C4-2B (cell line): ENCODE data around the gene PDCD1.
"Not testable (repeated sequence)": the region's sequence is repeated elsewhere in the genome, so short reads cannot be mapped to it uniquely, and the experiment has no call there.

Source experiments
- H3K27ac ChIP-seq: fragments of 450-650 bp; 2 replicates; pipeline ENCODE4 v1.5.1; 2017
- CTCF ChIP-seq: fragments of 450-650 bp; conservative IDR thresholded peaks from 2 replicates; pipeline ENCODE4 v1.5.1; 2017; ENCODE audit warnings: mild to moderate bottlenecking
- ZFX ChIP-seq: fragments of 450-650 bp; IDR thresholded peaks from 2 replicates; pipeline ENCODE4 v1.6.1; 2017

Gene PDCD1

GRCh38 chr2:241820625-241821384, 37.9 kb downstream of the PDCD1 start:
- TF ChIP-seq CTCF = no peak
- TF ChIP-seq ZFX = no peak
- no peak overlapping the region for H3K27ac ChIP-seq

- H3K27ac ChIP-seq = not testable (repeated sequence)
Observed at GRCh38 chr2:241819947-241820624, 38.6 kb downstream of the PDCD1 start.

- TF ChIP-seq ZFX = no peak
- TF ChIP-seq CTCF = no peak
- H3K27ac ChIP-seq = no peak overlapping the region
Observed at GRCh38 chr2:241818943-241819270, 39.8 kb downstream of the PDCD1 start.

GRCh38 chr2:241818229-241818942, 40.3 kb downstream of the PDCD1 start:
- TF ChIP-seq CTCF (no peak), ZFX (no peak)
- H3K27ac ChIP-seq = no peak overlapping the region

GRCh38 chr2:241817821-241818215, 40.9 kb downstream of the PDCD1 start:
- H3K27ac ChIP-seq = not testable (repeated sequence)

GRCh38 chr2:241817126-241817820, 41.4 kb downstream of the PDCD1 start:
- TF ChIP-seq ZFX (no peak), CTCF (no peak)

GRCh38 chr2:241816431-241817121, 42.1 kb downstream of the PDCD1 start:
- no peak overlapping the region for H3K27ac ChIP-seq
- TF ChIP-seq CTCF (no peak), ZFX (no peak)

More at GRCh38 chr2:241817126-241817820, 41.4 kb downstream of the PDCD1 start:
- no peak overlapping the region for H3K27ac ChIP-seq
